Stimulated activated CD8-positive, alpha-beta memory T cell treated with anti-CD3 and anti-CD28 coated beads, Interleukin-12 subunit alpha, Interleukin-12 subunit beta, amount 100 ng/mL, for 1 hour (primary cell): Measurements from ENCODE around the gene CTDSPL.
A peak's percentile ranks its signal among the peaks of the same experiment; 100 is the strongest.
"Not testable (repeated sequence)": the region's sequence is repeated elsewhere in the genome, so short reads cannot be mapped to it uniquely, and the experiment has no call there.

Source experiments
- DNase-seq: peaks from one replicate; pipeline ENCODE4 v3.0.0-alpha.2; 2020; ENCODE audit warnings: low read depth

CTDSPL gene

DNA sequence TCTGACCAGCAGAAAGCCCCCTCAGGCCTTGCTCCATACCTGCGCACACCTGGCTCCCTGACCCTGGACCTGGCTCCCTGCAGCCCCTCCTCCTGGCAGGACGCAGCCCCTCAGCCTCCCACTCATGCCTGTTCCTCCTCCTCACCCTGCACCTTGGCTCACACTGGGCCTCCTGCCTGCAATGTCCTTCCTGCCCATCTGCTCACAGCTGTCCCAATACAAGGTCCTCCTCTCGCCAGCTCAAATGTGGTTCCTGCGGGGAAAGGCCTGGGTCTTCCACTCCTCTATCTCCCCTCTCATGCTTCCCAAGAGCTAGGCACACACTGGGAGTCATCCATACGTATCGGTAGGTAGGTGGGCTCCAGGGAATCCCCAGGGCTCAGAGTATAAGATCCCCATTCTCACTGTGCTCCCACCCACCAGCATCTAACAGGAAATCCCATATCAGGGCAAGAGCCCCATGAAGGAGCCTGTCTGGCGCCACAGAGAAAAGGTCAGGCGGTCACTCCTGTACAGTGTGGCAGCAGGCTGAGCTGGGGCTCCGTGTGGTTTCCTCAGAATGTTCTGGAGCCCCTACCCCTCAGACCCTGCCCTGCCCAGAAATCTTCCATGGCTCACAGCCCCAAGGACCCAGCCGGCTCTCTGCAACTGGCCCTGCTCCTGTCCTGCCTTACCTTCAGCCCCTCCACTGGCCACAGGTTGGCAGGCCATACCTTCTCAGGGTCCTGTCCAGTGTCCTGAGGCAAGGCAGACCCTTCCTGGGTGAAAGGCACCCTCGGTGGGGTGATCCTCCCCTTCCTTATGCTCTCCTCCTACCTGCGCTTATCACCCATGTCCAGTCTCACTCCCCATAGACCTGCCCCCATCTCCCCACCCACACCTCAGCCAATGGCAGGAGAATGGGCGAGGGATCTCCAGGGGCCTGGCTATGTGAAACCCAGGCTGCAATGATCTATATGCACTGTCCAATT, 156.9 kb downstream of the CTDSPL start:
- no peak for DNase-seq

GRCh38 chr3:38019658-38020341, 158.1 kb downstream of the CTDSPL start:
- no peak for DNase-seq

DNA sequence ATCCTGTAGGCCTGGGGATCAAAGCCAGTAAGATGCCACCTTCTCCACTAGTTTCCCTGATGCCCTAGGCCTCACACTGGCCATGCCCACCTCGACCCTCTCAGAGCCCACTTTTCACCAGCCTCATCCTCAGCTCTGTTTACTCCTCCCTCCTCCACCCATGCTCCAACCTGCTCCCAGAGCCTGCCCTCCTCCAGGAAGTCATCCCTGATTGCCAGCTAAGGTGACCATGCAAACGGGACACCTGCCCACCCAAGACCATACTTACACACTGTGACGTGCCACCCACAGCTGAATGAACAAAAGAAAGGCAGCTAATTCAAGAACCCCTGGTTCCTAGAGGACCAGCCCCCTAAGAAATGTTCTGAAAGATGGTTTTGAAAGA, 158.7 kb downstream of the CTDSPL start:
- no peak for DNase-seq

- DNase-seq = no peak
These were observed 159.5 kb downstream of the CTDSPL start for GRCh38 chr3:38021196-38021595.

DNA sequence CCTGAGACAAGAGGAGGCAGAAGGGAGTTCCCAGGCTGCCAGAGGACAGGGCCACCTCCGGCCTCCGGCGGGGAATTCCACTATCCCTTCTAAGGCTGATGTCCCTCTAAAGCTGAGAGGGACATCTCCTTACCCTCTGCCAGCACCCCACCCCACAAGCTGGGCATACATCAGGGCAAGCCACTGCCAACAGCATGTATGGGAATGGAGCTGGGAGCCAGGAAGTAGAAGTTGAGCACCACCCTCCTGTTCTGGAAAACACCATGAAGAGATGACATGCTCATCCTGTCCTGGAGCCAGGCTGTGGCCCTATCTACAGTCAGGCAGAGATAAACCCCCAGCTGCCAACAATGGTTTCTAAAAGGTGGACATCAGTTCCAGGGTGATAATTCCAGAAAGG, 160.6 kb downstream of the CTDSPL start:
- no peak for DNase-seq

DNA sequence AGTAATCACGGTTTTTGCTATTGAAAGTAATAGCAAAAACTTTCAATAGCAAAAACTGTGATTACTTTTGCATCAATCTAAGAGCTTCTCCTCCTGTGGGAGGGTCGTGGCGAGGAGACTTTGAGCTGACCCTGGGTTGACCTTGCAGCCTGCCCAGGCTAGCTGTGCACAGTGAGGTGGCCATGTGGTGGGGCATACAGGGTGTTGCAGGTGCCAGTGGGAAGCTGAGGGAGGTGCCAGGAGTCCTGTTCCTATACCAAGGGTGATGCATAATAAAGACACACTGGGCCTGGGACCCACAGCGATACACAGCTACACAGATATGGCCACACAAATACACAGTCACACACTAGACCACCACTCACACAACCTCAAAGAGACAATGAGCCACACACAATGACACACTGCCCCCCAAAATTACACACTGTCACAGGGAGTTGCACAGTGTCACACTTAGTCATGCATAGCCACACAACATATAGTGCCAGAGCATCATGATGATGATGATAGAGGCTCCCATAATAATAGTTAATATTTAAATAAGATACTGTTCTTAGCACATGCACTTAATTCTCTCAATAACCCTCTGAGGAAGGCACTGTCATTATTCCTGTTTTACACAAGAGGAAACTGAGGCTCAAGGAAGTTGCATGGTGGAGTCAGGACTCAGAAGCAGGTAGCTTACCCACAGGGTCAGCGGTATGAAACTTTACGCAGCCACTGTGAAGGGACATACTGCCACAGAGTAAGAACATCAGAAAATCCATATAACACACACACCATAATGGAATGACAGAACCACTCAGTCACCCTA, 161.4 kb downstream of the CTDSPL start:
- no peak for DNase-seq

GRCh38 chr3:38026856-38027255, 165.2 kb downstream of the CTDSPL start:
- no peak for DNase-seq

- DNase-seq = no peak
These were observed 166.1 kb downstream of the CTDSPL start for GRCh38 chr3:38027466-38028465.

DNA sequence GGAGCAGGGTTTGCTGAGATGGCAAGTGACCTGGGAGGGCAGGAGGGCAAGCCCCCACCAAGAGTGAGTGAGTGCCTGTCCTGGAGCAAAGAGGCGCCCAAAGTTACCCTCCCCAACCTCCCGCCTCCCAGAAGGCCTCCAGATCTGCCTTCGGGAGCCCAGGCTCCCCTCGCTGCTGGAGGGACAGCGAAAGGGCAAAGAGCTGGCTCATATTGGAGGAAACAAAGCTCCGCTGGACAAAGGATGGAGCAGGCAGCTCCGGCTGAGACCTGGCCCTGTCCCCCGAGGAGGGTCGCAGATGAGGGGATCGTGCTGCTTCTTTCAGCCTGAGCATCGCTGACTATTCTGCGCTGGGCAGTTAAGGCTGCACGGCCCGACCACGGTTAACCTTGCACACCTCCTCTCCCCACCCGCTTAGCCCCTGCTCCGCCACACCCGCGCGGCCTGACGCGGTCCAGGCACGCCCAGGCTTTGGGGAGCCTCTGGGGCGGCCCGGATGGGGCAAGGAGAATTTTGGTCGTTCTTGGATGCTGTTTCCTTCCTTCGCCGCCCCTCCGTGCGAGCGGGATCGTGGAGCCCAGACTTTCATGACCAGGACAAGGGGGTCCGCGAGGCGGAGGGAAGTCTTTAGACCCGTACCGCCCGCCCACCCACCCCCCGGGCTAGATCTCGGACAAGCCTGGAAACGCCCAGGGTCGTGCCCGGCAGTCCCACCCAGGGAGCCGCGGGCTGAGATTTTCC, 167.1 kb downstream of the CTDSPL start:
- no peak for DNase-seq

DNA sequence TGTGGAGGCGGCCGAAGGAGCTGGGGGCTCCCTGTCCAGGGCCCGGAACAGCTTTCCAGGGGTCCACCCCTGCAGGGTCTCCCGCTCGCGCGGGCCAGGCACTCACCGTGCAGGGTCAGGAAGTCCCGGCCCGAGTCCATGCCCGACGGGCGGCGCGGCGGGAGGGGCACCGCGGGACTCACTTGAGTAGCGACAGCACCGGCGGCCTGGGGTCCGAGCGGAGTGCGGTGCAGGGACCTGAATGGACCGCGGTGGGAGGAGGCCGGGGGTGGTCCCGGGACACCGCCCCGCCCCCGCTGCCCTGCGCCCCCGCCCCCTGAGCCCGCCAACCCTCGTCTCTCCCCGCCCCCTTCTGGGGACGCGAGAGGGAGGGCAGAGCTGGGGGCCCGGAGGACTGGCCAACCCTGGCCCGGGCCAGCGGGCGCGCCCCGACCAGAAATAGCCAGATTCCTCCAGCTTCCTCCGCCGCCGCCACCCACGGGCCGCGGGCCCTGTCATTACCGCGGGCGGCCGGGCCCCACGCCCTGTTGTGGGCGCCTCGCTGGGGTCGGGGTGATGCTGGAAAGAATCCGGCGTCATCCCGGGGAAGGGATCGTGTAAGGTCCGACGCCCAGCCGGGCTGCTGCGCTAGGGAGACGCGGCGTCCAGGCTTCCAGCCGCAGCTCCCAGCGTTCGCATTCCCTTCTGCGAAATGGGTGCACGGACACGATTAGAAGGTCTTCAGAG, 167.9 kb downstream of the CTDSPL start, which contains the start of gene PLCD1:
TSS of gene PLCD1 (minus strand) at position 243 of the 726 bp plus-strand sequence. CDS start at position 140, 103 bp downstream.
- DNase-seq = no peak

- no peak for DNase-seq
These were observed 168.7 kb downstream of the CTDSPL start for GRCh38 chr3:38030126-38031021.

DNA sequence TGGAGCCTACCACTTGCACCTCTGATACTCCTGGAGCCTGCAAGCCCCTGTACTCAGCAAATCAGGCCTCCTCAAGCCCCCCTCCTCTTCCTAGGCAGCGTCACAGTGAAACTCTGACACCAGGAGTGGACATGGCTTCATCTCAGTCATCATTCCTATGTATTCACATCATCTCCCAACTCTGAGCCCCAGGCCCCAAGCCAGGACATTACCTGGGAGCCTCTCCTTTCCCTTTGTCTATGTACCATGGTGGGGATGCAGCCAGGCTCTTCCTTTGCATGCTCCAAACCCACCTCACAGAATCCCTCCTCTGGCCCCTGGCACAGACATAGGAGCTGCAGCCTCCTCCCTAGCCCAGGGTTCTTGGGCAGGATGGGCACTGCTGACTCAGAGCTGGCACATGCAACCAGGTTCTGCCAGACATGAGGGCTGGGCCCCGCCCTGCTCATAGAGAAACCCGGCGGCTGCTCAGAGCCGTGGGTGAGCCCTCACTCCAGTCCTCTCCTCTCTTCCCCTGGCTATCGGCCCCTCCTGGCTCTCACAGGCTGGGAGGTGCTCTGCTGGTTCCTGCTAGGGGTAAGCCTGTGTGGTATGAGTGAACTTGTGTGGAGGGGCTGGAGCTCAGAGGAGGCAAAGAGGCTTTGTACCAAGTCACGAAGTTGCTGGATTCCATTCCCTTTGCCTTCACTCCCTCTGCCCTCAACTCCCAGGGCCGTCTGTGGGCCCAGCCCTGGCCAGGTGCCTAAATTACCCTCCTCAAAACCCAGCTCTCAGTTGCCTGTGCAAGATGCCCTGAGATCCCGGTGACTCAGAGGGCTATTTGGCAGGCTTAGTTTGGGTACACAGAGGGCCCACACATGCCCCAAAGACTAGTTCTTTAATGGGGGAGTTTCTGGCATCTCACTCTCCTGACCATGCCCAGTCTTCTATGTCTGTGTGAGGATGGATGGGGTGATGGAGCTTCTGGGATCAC, 169.6 kb downstream of the CTDSPL start:
- DNase-seq = peak; percentile 37

DNA sequence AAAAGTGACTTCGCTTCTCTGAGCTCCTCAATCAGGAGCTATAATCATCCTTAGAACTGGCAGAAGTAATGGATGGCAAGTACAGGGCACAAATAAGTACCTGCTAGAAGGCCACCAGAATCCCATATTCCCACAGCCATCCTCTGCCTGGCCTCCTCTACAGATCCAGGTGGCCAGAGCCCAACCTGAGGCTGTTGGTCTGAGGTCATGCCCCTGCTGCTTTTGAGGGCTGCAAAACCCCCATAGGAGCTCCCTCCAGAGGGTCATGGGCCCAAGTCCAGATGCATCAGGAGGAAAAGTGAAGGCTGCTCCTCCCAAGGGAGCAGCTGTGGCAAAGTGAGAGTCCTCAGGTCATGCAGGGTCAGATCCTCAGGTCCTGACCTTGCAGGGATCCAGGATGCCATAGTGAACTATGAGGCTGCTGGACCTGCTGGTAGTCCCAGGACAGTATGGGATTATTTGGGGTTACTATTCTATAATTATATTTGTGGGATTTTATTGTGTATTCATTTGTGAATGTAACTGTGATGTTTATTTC, 170.7 kb downstream of the CTDSPL start:
- no peak for DNase-seq

DNA sequence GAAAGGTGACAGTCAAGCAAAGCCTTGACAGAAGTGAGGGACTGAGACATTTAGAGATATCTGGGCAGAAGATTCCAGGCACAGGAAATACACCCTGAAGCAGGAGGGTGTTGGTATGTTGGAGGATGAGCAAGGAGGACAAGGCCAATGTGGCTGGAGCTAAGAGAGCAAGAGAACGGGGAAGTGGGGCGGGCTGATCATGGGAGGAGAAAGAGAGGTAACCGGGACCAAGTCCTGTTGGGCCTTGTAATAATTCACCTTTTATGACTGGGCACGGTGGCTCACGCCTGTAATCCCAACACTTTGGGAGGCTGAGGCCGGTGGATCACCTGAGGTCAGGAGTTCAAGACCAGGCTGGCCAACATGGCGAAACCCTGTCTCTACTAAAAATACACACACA, 171.9 kb downstream of the CTDSPL start:
- DNase-seq = not testable (repeated sequence)
